K562 (cell line): ENCODE results near the gene HSFX3. TPM values are rescaled to one million over a fixed set of nuclear protein-coding genes. Genes with fewer than 3 reads are reported as not detected.
A peak's percentile ranks its signal among the peaks of the same experiment; 100 is the strongest.

ENCODE experiments used
- ATAC-seq: fragments of 200-7000 bp; cut with Tn5 transposase; 3 replicates; pipeline ENCODE4 v1.9.1; 2020; ENCODE audit warnings: moderate library complexity
- BruUV-seq: library from RNA; stranded (reverse); fragments of 400-500 nt; replicated peaks from 2 replicates; lab custom pipeline; 2021; lab: Mats Ljungman, UMichigan
- CTCF ChIA-PET: fragments of 300-600 bp; formaldehyde crosslinking; extraction: SDS; loops from one replicate; lab custom pipeline; 2021; ENCODE audit warnings: low intra/inter-chr PET ratio; lab: Yijun Ruan, JAX
- POLR2A ChIA-PET: fragments of 300-600, 350-650 bp; sonication (Branson Sonifier 250); formaldehyde crosslinking; extraction: SDS; loops from one replicate; lab custom pipeline; 2021; ENCODE audit warnings: antibody characterized with exemption, inconsistent platforms; lab: Yijun Ruan, JAX
- DNase-seq, 4 experiments: peaks; one replicate each; pipeline versions ENCODE4 v3.0.0 to v3.0.0-alpha.2; 2011 to 2018; ENCODE audit warnings: low spot score in 3 of 4, mixed read lengths in 3 of 4; ENCODE audit errors: extremely low read depth in 1 of 4
- FAIRE-seq: peaks from 2 replicates; lab custom pipeline; 2011; peaks lifted over from hg19 to GRCh38; lab: Jason Lieb, UNC
- H2AFZ ChIP-seq: 2 replicates; pipeline ENCODE4 v1.6.0; 2011; ENCODE audit warnings: low read depth, low read length, control low read depth, inconsistent platforms
- H3K27ac ChIP-seq: fragments of 200-600 bp; 3 replicates; pipeline ENCODE4 v1.8.0; 2011; ENCODE audit warnings: low read depth, mild to moderate bottlenecking, control low read depth, inconsistent platforms, low read length, moderate library complexity, mixed read lengths; ENCODE audit errors: extremely low read depth
- H3K27me3 ChIP-seq, 2 experiments: fragments of 300-600 bp in 1 of 2; 2 replicates in 1 of 2; 3 replicates in 1 of 2; pipeline versions ENCODE4 v1.6.0 to v1.8.0; 2011; ENCODE audit warnings: inconsistent platforms in 2 of 2, low read length in 2 of 2, mild to moderate bottlenecking in 1 of 2, mixed read lengths in 1 of 2, moderate library complexity in 1 of 2; ENCODE audit not compliant: control insufficient read depth in 2 of 2, insufficient read depth in 2 of 2
- H3K36me3 ChIP-seq: fragments of 300-600 bp; 3 replicates; pipeline ENCODE4 v1.8.0; 2011; ENCODE audit warnings: mild to moderate bottlenecking, low read length, inconsistent platforms; ENCODE audit not compliant: control insufficient read depth, insufficient read depth
- H3K4me1 ChIP-seq, 2 experiments: fragments of 200-600 bp in 1 of 2; replicated peaks in 1 of 2; 2 replicates in 1 of 2; 3 replicates in 1 of 2; pipeline versions ENCODE4 v1.5.1 to v1.8.0; 2011; ENCODE audit warnings: inconsistent platforms in 2 of 2, low read length in 2 of 2, mild to moderate bottlenecking in 1 of 2, mixed read lengths in 1 of 2, moderate library complexity in 1 of 2; ENCODE audit not compliant: control insufficient read depth in 2 of 2, insufficient read depth in 2 of 2
- H3K4me2 ChIP-seq: 2 replicates; pipeline ENCODE4 v1.6.1; 2011; ENCODE audit warnings: low read length, control low read depth, inconsistent platforms, mixed read lengths; ENCODE audit not compliant: insufficient read depth
- H3K4me3 ChIP-seq: fragments of 200-600 bp; sonication (generic), shearing (Covaris generic); 2 replicates; pipeline ENCODE4 v1.5.1; 2016; ENCODE audit warnings: control low read depth, inconsistent platforms
- H3K79me2 ChIP-seq: fragments of 200-600 bp; 3 replicates; pipeline ENCODE4 v1.8.0; 2011; ENCODE audit warnings: low read length, inconsistent platforms; ENCODE audit not compliant: control insufficient read depth, insufficient read depth
- H3K9ac ChIP-seq, 2 experiments: 2 replicates each; pipeline versions ENCODE4 v1.6.0 to v1.6.1; 2011; ENCODE audit warnings: low read depth in 2 of 2, low read length in 2 of 2, control low read depth in 1 of 2, inconsistent platforms in 1 of 2, mild to moderate bottlenecking in 1 of 2, mixed read lengths in 1 of 2; ENCODE audit not compliant: insufficient read depth in 1 of 2
- H3K9me1 ChIP-seq: one replicate; pipeline ENCODE4 v1.6.0; 2011; ENCODE audit warnings: inconsistent platforms, mild to moderate bottlenecking, low read length, moderate library complexity; ENCODE audit not compliant: control insufficient read depth, insufficient read depth
- H3K9me3 ChIP-seq: replicated peaks from 2 replicates; pipeline ENCODE4 v1.5.1; 2011; ENCODE audit warnings: low read depth, low read length, inconsistent platforms; ENCODE audit not compliant: control insufficient read depth, insufficient read depth
- H4K20me1 ChIP-seq: replicated peaks from 2 replicates; pipeline ENCODE4 v1.6.1; 2011; ENCODE audit warnings: low read length, inconsistent platforms, mixed read lengths; ENCODE audit not compliant: control insufficient read depth, insufficient read depth
- ATF7 ChIP-seq: fragments of 450-650 bp; IDR thresholded peaks from 2 replicates; pipeline ENCODE4 v1.7.1; 2014; ENCODE audit warnings: mild to moderate bottlenecking, moderate library complexity
- CBFB ChIP-seq: sonication (generic); formaldehyde crosslinking; IDR thresholded peaks from 2 replicates; pipeline ENCODE4 v1.4.0; 2020; ENCODE audit warnings: mild to moderate bottlenecking, missing genetic modification reagents
- CXXC5 ChIP-seq: fragments of 250-450 bp; sonication (Bioruptor Pico); IDR thresholded peaks from 2 replicates; pipeline ENCODE4 v1.8.0; 2022; ENCODE audit warnings: inconsistent platforms, mild to moderate bottlenecking, moderate library complexity
- ELF1 ChIP-seq: fragments of 200-800 bp; sonication (Bioruptor generic); IDR thresholded peaks from 2 replicates; pipeline ENCODE4 v1.6.1; 2016; ENCODE audit warnings: missing genetic modification characterization, missing compliant biosample characterization
- ETV1 ChIP-seq: fragments of 450-650 bp; conservative IDR thresholded peaks from 2 replicates; pipeline ENCODE4 v1.6.1; 2016; ENCODE audit warnings: missing genetic modification characterization, control low read depth, low read depth, missing compliant biosample characterization
- HDAC3 ChIP-seq: fragments of 450-650 bp; IDR thresholded peaks from 2 replicates; pipeline ENCODE4 v1.6.1; 2018; ENCODE audit warnings: borderline replicate concordance, mild to moderate bottlenecking, moderate library complexity; ENCODE audit not compliant: partially characterized antibody
- HEY1 ChIP-seq: fragments of 250-450 bp; sonication (Bioruptor Pico); IDR thresholded peaks from 2 replicates; pipeline ENCODE4 v1.5.0; 2020; ENCODE audit warnings: mild to moderate bottlenecking, moderate library complexity, borderline replicate concordance
- MYC ChIP-seq, 2 experiments: fragments of 250-450 bp in 1 of 2; sonication (Bioruptor Pico) in 1 of 2; IDR thresholded peaks; 2 replicates each; pipeline versions ENCODE4 v1.5.1 to v1.6.1; 2012 to 2021; ENCODE audit warnings: low read depth in 2 of 2, borderline replicate concordance in 1 of 2, improper control_type of control experiment in 1 of 2, low read length in 1 of 2, mild to moderate bottlenecking in 1 of 2, moderate library complexity in 1 of 2
- PHF8 ChIP-seq: fragments of 200-600 bp; sonication (generic); IDR thresholded peaks from 2 replicates; pipeline ENCODE4 v1.6.1; 2012; ENCODE audit warnings: mixed run types, mild to moderate bottlenecking, inconsistent platforms, low read length, moderate library complexity, borderline replicate concordance
- SMC3 ChIP-seq: conservative IDR thresholded peaks from 2 replicates; pipeline ENCODE4 v1.6.1; 2011; ENCODE audit warnings: low read depth, low read length, improper control_type of control experiment; ENCODE audit not compliant: insufficient read depth
- ZNF764 ChIP-seq: fragments of 250-450 bp; sonication (Bioruptor Pico); IDR thresholded peaks from 2 replicates; pipeline ENCODE4 v1.4.0; 2020; ENCODE audit warnings: low read depth, mild to moderate bottlenecking, moderate library complexity
- WGBS: fragments of 100-300 bp; shearing (Covaris generic); methylation state at CpG from one replicate; pipeline ENCODE4 v1.1.6; 2016; ENCODE audit warnings: low coverage, mixed read lengths; ENCODE audit not compliant: insufficient coverage; ENCODE audit errors: missing lambda C conversion rate; 5-methylcytosine and 5-hydroxymethylcytosine counted together
- in situ Hi-C: fragments of 300-500 bp; cut with MboI; formaldehyde crosslinking; loops from 4 replicates; pipeline ENCODE4 v1.15.0; 2018; ENCODE audit warnings: inconsistent platforms, mixed read lengths
- intact Hi-C: fragments of 100-400 bp; cut with micrococcal nuclease; formaldehyde crosslinking; loops from 2 replicates; pipeline ENCODE4 v1.14.2; 2022
- polyA plus RNA-seq, 8 experiments: library from polyadenylated mRNA; depleted of rRNA in 4 of 8; stranded (reverse) in 5 of 8; unstranded in 3 of 8; fragments of >200 nt; fragmentation: Nextera tagmentation in 2 of 8; fragmentation: Illumina TruSeq in 1 of 8; extraction: Ambion mirVana in 2 of 8; extraction: Trizol in 1 of 8; gene quantifications; 2 replicates each; pipeline versions ENCODE4 v1.2.1 to v1.2.3, GENCODE V29; 2011 to 2014; ENCODE audit warnings: inconsistent platforms in 1 of 8, missing spikeins in 1 of 8
- total RNA-seq, 7 experiments: library from RNA; depleted of rRNA in 6 of 7; stranded (reverse); fragments of >200 nt in 6 of 7; fragmentation: Illumina TruSeq in 2 of 7; extraction: Trizol in 2 of 7; gene quantifications; 2 replicates each; pipeline versions ENCODE4 v1.2.1 to v1.2.3, GENCODE V29; 2011 to 2021; ENCODE audit warnings: low replicate concordance in 1 of 7
- TF ChIP-seq, protein P1 (sequence below): fragments of 450-650 bp; IDR thresholded peaks from 2 replicates; pipeline ENCODE4 v1.6.1; 2016; ENCODE audit warnings: borderline replicate concordance
- TF ChIP-seq, protein P2 (sequence below): sonication (generic); formaldehyde crosslinking; IDR thresholded peaks from 2 replicates; pipeline ENCODE4 v1.8.1; 2023; ENCODE audit warnings: mild to moderate bottlenecking, missing genetic modification reagents

HSFX3 gene
- total and polyA plus RNA-seq, 9 of the 15 experiments (the other 6 are each of a cell fraction or from before 2014, with no cell fraction given) = 0.08 to 0.10 TPM; not detected in 7

DNA sequence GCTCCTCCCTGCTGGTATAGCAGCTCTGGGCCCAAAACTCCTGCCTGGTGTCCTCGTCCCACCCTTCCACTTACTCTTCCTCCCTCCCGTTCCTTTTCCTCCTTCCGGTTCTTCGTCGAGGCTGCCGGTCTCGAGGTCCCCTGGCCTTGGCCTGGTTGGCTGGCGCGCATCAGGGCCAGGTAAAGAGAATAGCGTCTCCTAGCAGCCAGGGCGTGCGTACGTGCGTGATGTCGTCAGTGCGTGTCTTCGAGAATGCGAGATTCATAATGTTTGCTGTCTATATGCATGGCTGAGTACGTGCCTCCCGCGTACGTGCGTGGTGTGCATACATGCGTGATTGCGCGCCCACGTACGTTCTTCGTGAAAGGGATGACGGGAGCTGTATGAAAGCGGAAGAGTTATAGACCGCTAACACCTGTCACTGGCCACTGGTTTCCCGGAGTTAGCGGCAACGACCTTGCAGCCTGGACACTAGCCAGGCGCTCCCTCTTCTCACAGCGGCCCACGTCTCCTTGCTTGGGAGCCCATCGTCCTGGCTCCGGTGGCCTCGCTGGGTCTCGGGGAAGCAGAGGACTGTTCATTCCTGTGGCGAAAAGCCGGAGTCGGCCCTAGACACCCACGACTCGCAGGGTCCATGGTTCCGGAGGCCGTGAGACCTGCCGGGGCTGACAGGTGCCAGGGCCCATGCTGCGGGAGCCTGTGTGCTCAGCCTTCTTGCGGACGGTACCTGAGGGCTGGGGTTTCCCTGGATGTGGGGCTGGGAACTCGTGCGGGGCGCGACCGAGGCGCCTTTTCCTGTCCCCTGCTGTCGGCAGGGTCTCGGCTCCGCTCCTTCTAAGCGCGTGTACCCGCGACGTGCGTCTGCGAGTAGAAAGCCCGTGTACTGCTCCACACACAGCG is 8.9 kb downstream of the HSFX3 start, which contains the start of gene EOLA1:
EOLA1 (plus strand) TSS at position 392 of the 900 bp plus-strand sequence. CDS start 4,619 bp downstream, outside the sequence.
- Histone ChIP-seq H3K79me2 (peaks cover 9% of the 10 kb centered on the region; the same call in 1 of the 3 replicates), H3K9ac (peak within 1 kb of the TSS; percentile 74 to 95), H4K20me1 (no peaks in the 10 kb centered on the region; the same call in 1 of the 2 replicates), H3K4me1 (peaks cover 8 to 16% of the 10 kb centered on the region in 2 experiments; a peak in 4 of 5 replicates), H3K4me3 (peak within 1 kb of the TSS; percentile 71), H2AFZ (peak within 1 kb of the TSS; percentile 100), H3K27ac (peak within 1 kb of the TSS; percentile 81; the same call in 2 of the 3 replicates), H3K36me3 (no peaks in the 10 kb centered on the region), H3K4me2 (peak within 1 kb of the TSS; percentile 91), H3K27me3 (no peaks in the 10 kb centered on the region), H3K9me1 (no peaks in the 10 kb centered on the region), H3K9me3 (no peaks in the 10 kb centered on the region)
- in situ Hi-C loops (no loop called here), intact Hi-C loops (loop anchor here (5.0 kb wide), 1 partner anchor 34 kb away; the partner anchor contains the start of gene IDS)
- WGBS = 0% methylated on average over 45 of the region's 71 CpGs
- no TSS peak for BruUV-seq
- ChIA-PET POLR2A (interaction anchor here (1.6 kb wide), 1 partner anchor 35 kb away, joined by 4 read pairs; the partner anchor contains the start of gene IDS), CTCF (no interaction called here)
- DNase-seq (peak in 3 of 4 experiments; percentile 64 to 94 (median 77)), ATAC-seq (peak; percentile 79), FAIRE-seq (peak; percentile 97)
- peak; percentile 75 for TF ChIP-seq ETV1
- peak; percentile 92 for TF ChIP-seq ATF7
- TF ChIP-seq ELF1 = peak; percentile 67; the same call in 1 of the 2 replicates
- TF ChIP-seq MYC (IDR thresholded peaks at IDR 0.05; ENCODE audit: low read depth, low read length) = peak; percentile 50
- TF ChIP-seq MYC (CRISPR knock-in tag; IDR thresholded peaks at IDR 0.05; ENCODE audit: borderline replicate concordance, low read depth) = no peak
- TF ChIP-seq PHF8 = peak; percentile 57; the same call in 1 of the 2 replicates
- no peak for TF ChIP-seq SMC3
- TF ChIP-seq, protein P1, sequence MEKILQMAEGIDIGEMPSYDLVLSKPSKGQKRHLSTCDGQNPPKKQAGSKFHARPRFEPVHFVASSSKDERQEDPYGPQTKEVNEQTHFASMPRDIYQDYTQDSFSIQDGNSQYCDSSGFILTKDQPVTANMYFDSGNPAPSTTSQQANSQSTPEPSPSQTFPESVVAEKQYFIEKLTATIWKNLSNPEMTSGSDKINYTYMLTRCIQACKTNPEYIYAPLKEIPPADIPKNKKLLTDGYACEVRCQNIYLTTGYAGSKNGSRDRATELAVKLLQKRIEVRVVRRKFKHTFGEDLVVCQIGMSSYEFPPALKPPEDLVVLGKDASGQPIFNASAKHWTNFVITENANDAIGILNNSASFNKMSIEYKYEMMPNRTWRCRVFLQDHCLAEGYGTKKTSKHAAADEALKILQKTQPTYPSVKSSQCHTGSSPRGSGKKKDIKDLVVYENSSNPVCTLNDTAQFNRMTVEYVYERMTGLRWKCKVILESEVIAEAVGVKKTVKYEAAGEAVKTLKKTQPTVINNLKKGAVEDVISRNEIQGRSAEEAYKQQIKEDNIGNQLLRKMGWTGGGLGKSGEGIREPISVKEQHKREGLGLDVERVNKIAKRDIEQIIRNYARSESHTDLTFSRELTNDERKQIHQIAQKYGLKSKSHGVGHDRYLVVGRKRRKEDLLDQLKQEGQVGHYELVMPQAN = peak; percentile 74
- TF ChIP-seq ZNF764 = no peak
- TF ChIP-seq CBFB (CRISPR knock-in tag) = no peak
- peak; percentile 92 for TF ChIP-seq CXXC5 (CRISPR knock-in tag)
- TF ChIP-seq HEY1 (CRISPR knock-in tag) = no peak
- TF ChIP-seq HDAC3 = no peak
- TF ChIP-seq, protein P2, sequence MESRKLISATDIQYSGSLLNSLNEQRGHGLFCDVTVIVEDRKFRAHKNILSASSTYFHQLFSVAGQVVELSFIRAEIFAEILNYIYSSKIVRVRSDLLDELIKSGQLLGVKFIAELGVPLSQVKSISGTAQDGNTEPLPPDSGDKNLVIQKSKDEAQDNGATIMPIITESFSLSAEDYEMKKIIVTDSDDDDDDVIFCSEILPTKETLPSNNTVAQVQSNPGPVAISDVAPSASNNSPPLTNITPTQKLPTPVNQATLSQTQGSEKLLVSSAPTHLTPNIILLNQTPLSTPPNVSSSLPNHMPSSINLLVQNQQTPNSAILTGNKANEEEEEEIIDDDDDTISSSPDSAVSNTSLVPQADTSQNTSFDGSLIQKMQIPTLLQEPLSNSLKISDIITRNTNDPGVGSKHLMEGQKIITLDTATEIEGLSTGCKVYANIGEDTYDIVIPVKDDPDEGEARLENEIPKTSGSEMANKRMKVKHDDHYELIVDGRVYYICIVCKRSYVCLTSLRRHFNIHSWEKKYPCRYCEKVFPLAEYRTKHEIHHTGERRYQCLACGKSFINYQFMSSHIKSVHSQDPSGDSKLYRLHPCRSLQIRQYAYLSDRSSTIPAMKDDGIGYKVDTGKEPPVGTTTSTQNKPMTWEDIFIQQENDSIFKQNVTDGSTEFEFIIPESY = no peak
